Epidermal melanocyte (primary cell): Measurements from ENCODE around the gene AJM1.
"Not testable (repeated sequence)": the region's sequence is repeated elsewhere in the genome, so short reads cannot be mapped to it uniquely, and the experiment has no call there.

ENCODE experiments used
- DNase-seq: peaks from one replicate; pipeline ENCODE4 v3.0.0; 2011; ENCODE audit warnings: low spot score; ENCODE audit not compliant: insufficient read length

The AJM1 gene

GRCh38 chr9:136854113-136854841 lies 12.0 kb downstream of the AJM1 start:
- DNase-seq: no peak

- DNase-seq: no peak
Observed at GRCh38 chr9:136854842-136855460, 12.7 kb downstream of the AJM1 start.

- no peak for DNase-seq
Observed at GRCh38 chr9:136855461-136856078, 13.3 kb downstream of the AJM1 start.

DNA sequence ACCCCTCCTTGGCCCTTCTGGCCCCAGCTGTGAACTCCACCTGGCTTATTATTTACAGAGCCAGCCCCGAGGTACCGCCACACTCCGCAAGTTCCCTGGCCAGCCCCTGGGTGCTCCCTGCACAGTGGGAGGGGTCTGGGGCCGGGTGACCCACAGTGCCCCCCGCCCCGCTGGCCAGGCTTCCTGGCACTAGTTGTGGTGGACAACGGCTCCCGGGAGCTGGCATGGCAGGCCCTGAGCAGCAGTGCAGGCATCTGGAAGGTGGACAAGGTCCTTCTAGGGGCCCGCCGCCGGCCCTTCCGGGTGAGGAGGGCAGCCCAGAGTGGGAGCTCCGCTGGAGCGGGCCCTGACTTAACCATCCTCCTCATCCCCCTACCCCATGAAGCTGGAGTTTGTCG lies 13.8 kb downstream of the AJM1 start:
- DNase-seq: no peak

DNA sequence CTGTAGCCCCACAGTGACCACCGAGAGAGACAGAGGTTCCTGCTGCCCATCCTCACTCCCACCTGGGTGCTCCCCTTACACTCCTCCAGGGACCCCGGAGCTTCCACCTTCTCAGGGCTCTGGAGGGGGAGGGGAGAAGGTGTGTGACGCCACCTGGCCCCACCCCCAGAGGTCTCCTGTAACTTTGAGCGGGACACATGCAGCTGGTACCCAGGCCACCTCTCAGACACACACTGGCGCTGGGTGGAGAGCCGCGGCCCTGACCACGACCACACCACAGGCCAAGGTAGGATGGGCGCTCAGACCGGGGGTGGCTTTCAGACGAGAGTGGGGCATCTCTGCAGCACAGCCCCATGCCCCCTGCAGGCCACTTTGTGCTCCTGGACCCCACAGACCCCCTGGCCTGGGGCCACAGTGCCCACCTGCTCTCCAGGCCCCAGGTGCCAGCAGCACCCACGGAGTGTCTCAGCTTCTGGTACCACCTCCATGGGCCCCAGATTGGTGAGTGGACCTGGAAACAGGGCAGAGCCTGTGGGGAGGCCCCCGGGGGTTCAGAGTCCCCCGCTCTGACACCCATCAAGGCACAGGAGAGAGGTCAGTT lies 14.4 kb downstream of the AJM1 start:
- DNase-seq: no peak

DNA sequence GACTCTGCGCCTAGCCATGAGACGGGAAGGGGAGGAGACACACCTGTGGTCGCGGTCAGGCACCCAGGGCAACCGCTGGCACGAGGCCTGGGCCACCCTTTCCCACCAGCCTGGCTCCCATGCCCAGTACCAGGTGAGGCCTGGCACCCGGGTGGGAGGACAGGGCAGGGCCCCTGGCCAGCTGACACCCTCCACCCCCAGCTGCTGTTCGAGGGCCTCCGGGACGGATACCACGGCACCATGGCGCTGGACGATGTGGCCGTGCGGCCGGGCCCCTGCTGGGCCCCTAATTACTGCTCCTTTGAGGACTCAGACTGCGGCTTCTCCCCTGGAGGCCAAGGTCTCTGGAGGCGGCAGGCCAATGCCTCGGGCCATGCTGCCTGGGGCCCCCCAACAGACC lies 14.9 kb downstream of the AJM1 start:
- no peak for DNase-seq

GRCh38 chr9:136857581-136858412 lies 15.5 kb downstream of the AJM1 start:
- DNase-seq: no peak

DNA sequence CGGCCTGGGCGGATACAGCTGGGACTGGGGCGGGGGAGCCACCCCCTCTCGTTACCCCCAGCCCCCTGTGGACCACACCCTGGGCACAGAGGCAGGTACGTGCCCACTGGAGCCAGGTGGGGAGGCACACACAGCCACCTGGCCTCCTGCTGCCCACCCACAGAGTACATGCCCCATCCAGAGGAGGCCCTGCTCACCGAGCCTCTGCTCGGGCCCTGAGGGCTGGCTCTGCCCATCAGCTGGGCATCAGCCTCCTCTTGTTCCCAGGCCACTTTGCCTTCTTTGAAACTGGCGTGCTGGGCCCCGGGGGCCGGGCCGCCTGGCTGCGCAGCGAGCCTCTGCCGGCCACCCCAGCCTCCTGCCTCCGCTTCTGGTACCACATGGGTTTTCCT lies 16.2 kb downstream of the AJM1 start:
- DNase-seq: no peak

DNA sequence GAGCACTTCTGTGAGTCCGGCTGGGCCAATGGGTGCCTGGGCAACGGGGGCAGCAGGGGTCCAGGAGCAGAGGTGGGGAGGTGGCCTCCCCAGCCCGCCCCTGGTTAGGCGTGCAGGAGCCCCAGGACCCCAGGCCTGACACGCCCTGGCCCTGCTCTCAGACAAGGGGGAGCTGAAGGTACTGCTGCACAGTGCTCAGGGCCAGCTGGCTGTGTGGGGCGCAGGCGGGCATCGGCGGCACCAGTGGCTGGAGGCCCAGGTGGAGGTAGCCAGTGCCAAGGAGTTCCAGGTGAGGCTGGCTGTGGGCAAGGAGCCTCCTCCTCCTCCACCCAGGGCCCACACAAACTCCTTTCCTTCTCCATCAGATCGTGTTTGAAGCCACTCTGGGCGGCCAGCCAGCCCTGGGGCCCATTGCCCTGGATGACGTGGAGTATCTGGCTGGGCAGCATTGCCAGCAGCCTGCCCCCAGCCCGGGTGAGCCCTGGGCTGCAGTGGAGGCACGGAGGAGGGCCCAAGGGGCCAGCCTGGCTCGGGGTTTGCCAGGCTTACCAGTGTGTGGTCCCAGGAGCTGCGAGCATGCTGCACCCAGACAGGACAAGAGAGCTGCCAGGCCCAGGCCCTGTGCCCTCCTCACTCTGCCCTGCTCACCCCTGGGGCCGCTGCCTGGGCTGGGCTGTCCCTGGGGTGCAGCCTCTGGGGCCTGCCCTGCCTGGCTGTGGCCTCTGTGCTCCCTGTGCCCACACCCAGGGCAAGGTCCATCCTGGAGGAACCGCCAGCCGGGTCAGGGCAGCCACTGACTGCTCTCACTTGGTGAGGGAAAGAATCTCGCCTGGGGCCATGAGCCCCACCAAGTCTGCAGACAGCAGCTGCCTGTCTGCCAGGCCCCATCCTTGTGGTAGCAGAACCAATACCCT lies 16.8 kb downstream of the AJM1 start:
- no peak for DNase-seq

- DNase-seq: no peak
Observed at GRCh38 chr9:136860529-136860928, 18.3 kb downstream of the AJM1 start.

DNA sequence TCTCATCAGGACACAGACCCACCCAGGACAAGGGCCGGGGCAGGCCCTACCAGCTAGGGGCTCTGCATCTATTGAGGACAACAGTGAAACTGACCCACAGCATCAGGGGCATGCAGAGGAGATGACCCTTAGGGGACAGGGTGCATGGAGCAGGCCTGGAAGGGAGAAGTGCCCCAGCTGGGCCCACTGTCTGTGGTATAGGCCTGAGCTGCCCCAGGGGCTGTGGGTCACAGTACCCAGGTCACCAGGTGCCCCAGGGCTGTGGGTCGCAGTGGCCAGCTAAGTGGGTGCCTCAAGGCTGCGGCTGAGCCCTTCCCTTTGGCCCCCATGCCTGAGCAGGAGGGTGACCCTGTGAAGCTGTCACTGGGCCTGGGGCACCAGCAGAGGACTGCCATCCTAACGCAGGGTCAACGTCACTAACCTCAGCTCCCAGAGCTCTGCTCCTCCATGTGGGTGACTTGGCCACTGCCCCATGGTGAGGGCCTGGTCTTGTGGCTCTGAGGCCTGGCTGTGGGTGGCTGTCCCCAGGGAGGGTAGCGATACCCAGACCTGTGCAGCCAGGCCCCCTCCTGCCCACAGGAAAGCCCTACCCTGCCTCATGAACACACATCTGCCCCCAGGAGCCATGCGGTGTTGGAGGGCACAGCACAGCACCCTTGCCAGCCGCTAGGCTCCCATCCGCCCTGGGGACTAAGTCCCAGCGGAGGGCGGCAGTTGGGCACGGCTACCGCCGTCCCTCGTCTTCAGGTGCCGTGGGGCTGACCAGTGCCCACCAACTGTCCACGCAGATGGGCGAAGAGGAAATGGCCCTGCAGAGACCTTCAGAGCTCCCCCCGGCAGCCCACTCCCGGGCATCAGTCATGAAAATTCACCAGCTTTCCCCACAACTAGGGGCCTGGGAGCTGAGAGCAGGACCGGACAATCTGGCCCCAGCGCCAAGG lies 18.9 kb downstream of the AJM1 start:
- DNase-seq: no peak

- DNase-seq: no peak
Observed at GRCh38 chr9:136861874-136862457, 19.7 kb downstream of the AJM1 start.

DNA sequence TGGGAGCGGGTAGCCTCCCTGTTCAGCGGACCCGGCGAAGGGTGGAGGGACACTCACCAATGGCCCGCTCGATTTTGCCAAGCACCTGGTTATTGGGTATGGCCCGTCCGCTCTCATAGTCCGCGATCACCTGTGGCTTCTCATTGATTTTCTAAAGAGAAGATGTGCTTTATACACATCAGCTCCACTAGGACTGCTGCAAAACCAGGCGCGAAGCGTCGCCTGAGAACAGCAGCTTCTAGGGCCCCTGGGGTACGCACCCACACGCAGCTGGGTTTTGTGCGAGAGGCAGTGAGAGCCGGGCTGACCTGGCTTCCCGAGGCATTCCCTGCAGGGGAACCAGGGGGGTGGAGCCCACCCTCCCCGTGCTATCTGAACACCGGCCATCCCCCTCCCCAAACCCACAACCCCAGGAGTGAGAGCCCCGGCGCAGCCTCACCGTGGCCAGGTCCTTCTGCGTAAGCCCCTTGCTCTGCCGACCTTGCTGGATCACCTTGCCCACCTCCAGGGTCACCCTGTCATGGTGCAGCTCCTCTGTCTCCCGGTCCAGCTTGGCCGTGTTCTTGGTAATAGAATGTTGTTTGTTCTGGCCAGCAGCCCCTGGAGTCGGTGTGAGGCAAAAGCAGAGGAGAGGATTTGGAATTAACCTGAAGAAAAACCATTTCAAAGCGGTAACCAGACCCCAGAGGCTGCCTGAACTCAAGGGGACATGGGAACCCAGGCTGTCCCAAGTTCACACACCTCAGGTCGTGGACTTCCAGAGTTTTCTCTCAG lies 20.8 kb downstream of the AJM1 start:
- DNase-seq: no peak

GRCh38 chr9:136863623-136864273 lies 21.5 kb downstream of the AJM1 start:
- no peak for DNase-seq

DNA sequence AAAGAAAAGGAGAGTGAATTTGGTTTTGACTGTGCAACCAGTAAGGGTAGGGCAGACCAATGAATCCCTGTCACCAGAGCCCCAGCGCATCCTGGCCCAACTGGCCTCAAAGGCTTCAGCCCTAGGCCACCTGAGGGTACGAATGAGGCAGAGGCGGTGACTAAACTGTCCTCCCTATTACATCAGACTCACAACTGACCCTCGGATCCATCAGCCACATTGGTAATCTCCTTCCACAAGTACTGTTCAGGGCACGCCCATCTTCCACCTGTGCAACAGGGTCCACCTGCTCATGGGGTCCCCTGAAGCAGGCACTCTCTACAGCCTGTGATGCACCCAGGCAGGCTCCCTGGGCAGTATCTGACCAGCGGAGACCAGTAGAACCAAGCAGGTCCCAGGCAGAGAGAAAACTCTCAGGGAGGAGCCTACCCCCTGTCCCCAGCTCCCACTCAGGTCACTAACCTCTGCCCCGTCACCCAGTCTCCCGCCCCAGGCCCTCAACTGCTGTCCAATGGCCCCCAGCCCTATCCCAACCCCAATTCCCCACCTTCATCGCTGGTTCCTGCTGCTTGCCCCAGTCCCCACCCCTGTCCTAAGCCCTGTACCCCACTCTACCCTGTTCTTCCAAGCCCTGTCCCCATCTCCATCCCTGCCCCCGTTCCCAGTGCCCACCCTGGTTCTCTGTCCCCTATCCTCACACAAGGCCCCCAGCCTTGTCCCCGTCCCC lies 22.9 kb downstream of the AJM1 start:
- DNase-seq: no peak

DNA sequence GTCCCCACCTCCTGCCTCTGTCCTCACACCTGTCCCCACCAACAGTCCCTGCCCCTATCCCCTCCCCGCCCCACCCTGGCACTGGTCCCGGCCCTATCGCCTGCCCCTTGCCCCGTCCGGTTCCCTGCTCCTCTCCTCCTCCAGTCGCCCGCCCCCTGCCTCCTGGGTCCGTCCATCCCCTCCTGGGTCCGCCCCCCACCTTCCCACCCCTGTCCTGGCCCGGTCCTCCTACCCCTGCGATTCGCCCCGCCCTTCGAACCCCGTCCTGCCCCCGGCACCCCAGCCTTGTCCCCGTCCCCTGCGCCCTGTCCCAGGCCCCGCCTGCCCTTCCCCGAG lies 23.5 kb downstream of the AJM1 start:
- DNase-seq: no peak

- not testable (repeated sequence) for DNase-seq
Observed at GRCh38 chr9:136866898-136867421, 24.7 kb downstream of the AJM1 start.
